PC-9 (cell line): ENCODE measurements around the gene CLCN5. TPM values are rescaled to one million over a fixed set of nuclear protein-coding genes. Genes with fewer than 3 reads are reported as not detected.

Source experiments
- BruUV-seq: library from RNA; stranded (reverse); fragments of 400-500 nt; replicated peaks from 2 replicates; lab custom pipeline; 2021; lab: Mats Ljungman, UMichigan
- CTCF ChIA-PET: fragments of 300-600 bp; sonication (Branson Sonifier 250); formaldehyde crosslinking; loops from one replicate; lab custom pipeline; 2022; ENCODE audit warnings: antibody characterized with exemption; lab: Charles Lee
- POLR2A ChIA-PET: fragments of 300-600 bp; sonication (Branson Sonifier 250); formaldehyde crosslinking; loops from one replicate; lab custom pipeline; 2022; ENCODE audit warnings: antibody characterized with exemption; ENCODE audit not compliant: unreplicated experiment; lab: Charles Lee
- DNase-seq, 2 experiments: peaks; one replicate each; pipeline versions ENCODE4 v3.0.0 to v3.0.0-alpha.2; 2015 to 2022; ENCODE audit warnings: mixed read lengths in 1 of 2
- H2AFZ ChIP-seq: fragments of 200-600 bp; sonication (generic); 2 replicates; pipeline ENCODE4 v1.8.1; 2017; ENCODE audit warnings: antibody characterized with exemption
- H3F3A ChIP-seq: fragments of 200-600 bp; sonication (generic); 2 replicates; pipeline ENCODE4 v1.8.1; 2017; ENCODE audit warnings: antibody characterized with exemption, mild to moderate bottlenecking, low read depth; ENCODE audit not compliant: insufficient read depth
- H3K27ac ChIP-seq: fragments of 200-600 bp; sonication (generic); 2 replicates; pipeline ENCODE4 v1.6.1; 2016; ENCODE audit warnings: mixed run types
- H3K27me3 ChIP-seq: fragments of 200-600 bp; sonication (generic); 2 replicates; pipeline ENCODE4 v1.6.1; 2016; ENCODE audit warnings: low read depth, mixed run types; ENCODE audit not compliant: insufficient read depth
- H3K36me3 ChIP-seq: fragments of 200-600 bp; sonication (generic); 2 replicates; pipeline ENCODE4 v1.6.1; 2016; ENCODE audit warnings: low read depth, mixed run types
- H3K4me1 ChIP-seq: fragments of 200-600 bp; sonication (generic); replicated peaks from 2 replicates; pipeline ENCODE4 v1.6.1; 2016; ENCODE audit warnings: mixed run types; ENCODE audit not compliant: insufficient read depth
- H3K4me2 ChIP-seq: fragments of 200-600 bp; sonication (generic); 2 replicates; pipeline ENCODE4 v1.6.1; 2017; ENCODE audit warnings: mixed run types
- H3K4me3 ChIP-seq: fragments of 200-600 bp; sonication (generic); 2 replicates; pipeline ENCODE4 v1.6.1; 2016; ENCODE audit warnings: mixed run types
- H3K79me2 ChIP-seq: fragments of 200-600 bp; sonication (generic); 2 replicates; pipeline ENCODE4 v1.6.1; 2017; ENCODE audit warnings: low read depth, mixed run types
- H3K9me2 ChIP-seq: fragments of 200-600 bp; sonication (generic); 2 replicates; pipeline ENCODE4 v1.8.1; 2017; ENCODE audit warnings: mild to moderate bottlenecking; ENCODE audit not compliant: insufficient read depth
- H3K9me3 ChIP-seq: fragments of 200-600 bp; sonication (generic); 2 replicates; pipeline ENCODE4 v1.8.1; 2016; ENCODE audit warnings: low read depth; ENCODE audit not compliant: insufficient read depth
- H4K20me1 ChIP-seq: fragments of 200-600 bp; sonication (generic); 2 replicates; pipeline ENCODE4 v1.8.1; 2017; ENCODE audit not compliant: insufficient read depth
- EZH2 ChIP-seq: fragments of 200-600 bp; sonication (generic); IDR thresholded peaks from 2 replicates; pipeline ENCODE4 v1.8.0; 2017; ENCODE audit warnings: antibody characterized with exemption, low read depth
- intact Hi-C: fragments of 100-400 bp; cut with micrococcal nuclease; formaldehyde crosslinking; loops from one replicate; pipeline ENCODE4 v1.10.0; 2022; ENCODE audit not compliant: unreplicated experiment
- total RNA-seq: library from RNA; stranded (reverse); gene quantifications from 2 replicates; pipeline ENCODE4 v1.2.3, GENCODE V29; 2021
- TF ChIP-seq, protein P1 (sequence below): fragments of 200-600 bp; sonication (generic); conservative IDR thresholded peaks from 2 replicates; pipeline ENCODE4 v1.6.1; 2017; ENCODE audit warnings: mixed run types, antibody characterized with exemption, mild to moderate bottlenecking, moderate library complexity

The CLCN5 gene
- total RNA-seq, 1 experiment from 2014 or later = 0.94 TPM

DNA sequence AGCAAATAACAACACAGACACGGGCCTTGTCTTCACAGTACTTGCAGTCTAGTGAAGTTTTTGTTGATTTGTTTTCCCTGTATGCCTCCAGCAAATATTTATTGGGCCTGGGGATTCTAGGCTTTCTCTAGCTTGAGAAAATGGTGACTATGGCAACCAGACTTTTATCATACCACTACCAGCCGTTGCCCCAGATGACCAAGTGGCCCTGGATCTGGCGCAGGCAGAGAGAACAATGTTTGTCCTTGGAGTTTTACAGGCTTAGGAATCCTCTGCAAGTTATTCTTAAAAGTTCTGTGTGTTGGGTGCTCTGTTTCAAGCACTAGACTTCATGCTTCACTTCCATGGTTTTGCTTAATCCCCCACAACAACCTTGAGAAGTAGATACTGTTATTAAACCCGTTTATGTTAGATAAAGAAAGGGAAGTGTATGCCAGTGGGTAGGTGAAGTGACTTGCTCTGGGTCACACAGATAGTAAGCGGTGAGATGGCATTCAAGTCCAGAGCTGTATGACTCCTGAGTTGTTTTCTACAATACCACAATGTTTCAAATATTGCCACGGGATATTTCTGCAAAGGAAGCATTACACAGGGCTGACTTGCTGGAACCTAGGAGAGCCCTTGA, 183.8 kb downstream of the CLCN5 start:
- Histone ChIP-seq H3K4me2 (no peak overlapping the region), H3K27me3 (no peaks in the 10 kb centered on the region), H3K9me3 (no peaks in the 10 kb centered on the region), H4K20me1 (no peaks in the 10 kb centered on the region), H3K4me1 (no peaks in the 10 kb centered on the region), H3K36me3 (no peaks in the 10 kb centered on the region), H2AFZ (no peak overlapping the region), H3K9me2 (no peaks in the 10 kb centered on the region), H3K27ac (no peak overlapping the region), H3K4me3 (no peak overlapping the region), H3F3A (no peaks in the 10 kb centered on the region), H3K79me2 (no peaks in the 10 kb centered on the region)
- POLR2A ChIA-PET = no interaction called here
- no TSS peak for BruUV-seq
- TF ChIP-seq, protein P1, sequence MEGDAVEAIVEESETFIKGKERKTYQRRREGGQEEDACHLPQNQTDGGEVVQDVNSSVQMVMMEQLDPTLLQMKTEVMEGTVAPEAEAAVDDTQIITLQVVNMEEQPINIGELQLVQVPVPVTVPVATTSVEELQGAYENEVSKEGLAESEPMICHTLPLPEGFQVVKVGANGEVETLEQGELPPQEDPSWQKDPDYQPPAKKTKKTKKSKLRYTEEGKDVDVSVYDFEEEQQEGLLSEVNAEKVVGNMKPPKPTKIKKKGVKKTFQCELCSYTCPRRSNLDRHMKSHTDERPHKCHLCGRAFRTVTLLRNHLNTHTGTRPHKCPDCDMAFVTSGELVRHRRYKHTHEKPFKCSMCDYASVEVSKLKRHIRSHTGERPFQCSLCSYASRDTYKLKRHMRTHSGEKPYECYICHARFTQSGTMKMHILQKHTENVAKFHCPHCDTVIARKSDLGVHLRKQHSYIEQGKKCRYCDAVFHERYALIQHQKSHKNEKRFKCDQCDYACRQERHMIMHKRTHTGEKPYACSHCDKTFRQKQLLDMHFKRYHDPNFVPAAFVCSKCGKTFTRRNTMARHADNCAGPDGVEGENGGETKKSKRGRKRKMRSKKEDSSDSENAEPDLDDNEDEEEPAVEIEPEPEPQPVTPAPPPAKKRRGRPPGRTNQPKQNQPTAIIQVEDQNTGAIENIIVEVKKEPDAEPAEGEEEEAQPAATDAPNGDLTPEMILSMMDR = no peak
- no peak for TF ChIP-seq EZH2
- intact Hi-C loops = no loop called here
- DNase-seq = no peak
- CTCF ChIA-PET = no interaction called here

DNA sequence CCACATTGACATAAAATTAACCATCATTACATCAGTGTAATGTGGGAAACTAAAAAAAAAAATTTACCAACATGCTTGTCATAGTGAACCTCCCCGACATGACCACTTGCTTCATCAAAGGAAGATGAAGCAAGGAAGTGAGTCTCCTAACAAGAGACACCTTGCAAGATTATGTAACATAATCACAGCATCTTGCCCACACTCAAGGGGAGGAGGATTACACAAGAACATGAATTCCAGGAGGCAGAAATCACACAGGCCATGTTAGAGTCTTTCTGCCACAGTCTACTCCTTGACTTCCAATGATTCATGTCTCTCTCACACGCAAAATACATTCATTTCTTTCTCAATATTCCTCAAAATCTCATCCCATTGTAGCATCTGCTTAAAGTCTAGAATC, 185.1 kb downstream of the CLCN5 start:
- Histone ChIP-seq H3K4me3 (no peak overlapping the region), H3K9me3 (no peaks in the 10 kb centered on the region), H3K27me3 (no peaks in the 10 kb centered on the region), H3K4me1 (no peaks in the 10 kb centered on the region), H3K9me2 (no peaks in the 10 kb centered on the region), H3K79me2 (no peaks in the 10 kb centered on the region), H2AFZ (no peak overlapping the region), H4K20me1 (no peaks in the 10 kb centered on the region), H3K27ac (no peak overlapping the region), H3F3A (no peaks in the 10 kb centered on the region), H3K36me3 (no peaks in the 10 kb centered on the region), H3K4me2 (no peak overlapping the region)
- ChIA-PET CTCF (no interaction called here), POLR2A (no interaction called here)
- TF ChIP-seq, protein P1 = no peak
- TF ChIP-seq EZH2 = no peak
- DNase-seq = no peak
- intact Hi-C loops = no loop called here
- no TSS peak for BruUV-seq

DNA sequence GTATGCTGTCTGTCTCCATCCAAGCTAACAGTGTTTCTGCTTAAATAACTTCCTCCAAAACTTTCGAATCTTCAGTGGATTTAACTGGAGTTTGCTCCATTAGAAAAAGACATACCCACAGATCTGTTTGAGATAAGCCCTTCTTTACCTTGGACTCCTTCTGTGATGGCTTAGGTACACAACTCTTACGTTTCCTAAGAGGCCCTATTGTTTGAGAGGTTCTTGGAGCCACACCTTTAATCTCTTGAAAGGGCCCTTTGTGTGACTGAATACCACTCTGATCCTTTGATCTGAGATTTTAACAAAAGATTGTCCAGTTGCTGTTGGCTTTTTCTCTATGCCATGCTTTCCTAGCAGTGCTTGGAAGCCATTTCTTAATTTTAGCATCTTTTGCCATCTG, 185.9 kb downstream of the CLCN5 start:
- no peak for TF ChIP-seq EZH2
- TF ChIP-seq, protein P1 = no peak
- intact Hi-C loops = no loop called here
- H3K27me3 ChIP-seq = no peaks in the 10 kb centered on the region
- ChIA-PET POLR2A (no interaction called here), CTCF (no interaction called here)
- no peaks in the 10 kb centered on the region for H3K4me1 ChIP-seq
- no peaks in the 10 kb centered on the region for H4K20me1 ChIP-seq
- H3K9me3 ChIP-seq = no peaks in the 10 kb centered on the region
- no peak overlapping the region for H2AFZ ChIP-seq
- H3K4me2 ChIP-seq = no peak overlapping the region
- H3K4me3 ChIP-seq = no peak overlapping the region
- no peak overlapping the region for H3K27ac ChIP-seq
- H3K79me2 ChIP-seq = no peaks in the 10 kb centered on the region
- BruUV-seq = no TSS peak
- no peaks in the 10 kb centered on the region for H3K9me2 ChIP-seq
- H3K36me3 ChIP-seq = no peaks in the 10 kb centered on the region
- no peaks in the 10 kb centered on the region for H3F3A ChIP-seq
- no peak for DNase-seq
